K562 (cell line): ENCODE data around the gene CTSZ. TPM values are rescaled to one million over a fixed set of nuclear protein-coding genes. Genes with fewer than 3 reads are reported as not detected.

Experiments
- ATAC-seq: fragments of 200-7000 bp; cut with Tn5 transposase; 3 replicates; pipeline ENCODE4 v1.9.1; 2020; ENCODE audit warnings: moderate library complexity
- BruUV-seq: library from RNA; stranded (reverse); fragments of 400-500 nt; replicated peaks from 2 replicates; lab custom pipeline; 2021; lab: Mats Ljungman, UMichigan
- CTCF ChIA-PET: fragments of 300-600 bp; formaldehyde crosslinking; extraction: SDS; loops from one replicate; lab custom pipeline; 2021; ENCODE audit warnings: low intra/inter-chr PET ratio; lab: Yijun Ruan, JAX
- POLR2A ChIA-PET: fragments of 300-600, 350-650 bp; sonication (Branson Sonifier 250); formaldehyde crosslinking; extraction: SDS; loops from one replicate; lab custom pipeline; 2021; ENCODE audit warnings: antibody characterized with exemption, inconsistent platforms; lab: Yijun Ruan, JAX
- DNase-seq, 4 experiments: peaks; one replicate each; pipeline versions ENCODE4 v3.0.0 to v3.0.0-alpha.2; 2011 to 2018; ENCODE audit warnings: low spot score in 3 of 4, mixed read lengths in 3 of 4; ENCODE audit errors: extremely low read depth in 1 of 4
- FAIRE-seq: peaks from 2 replicates; lab custom pipeline; 2011; peaks lifted over from hg19 to GRCh38; lab: Jason Lieb, UNC
- H2AFZ ChIP-seq: 2 replicates; pipeline ENCODE4 v1.6.0; 2011; ENCODE audit warnings: low read depth, low read length, control low read depth, inconsistent platforms
- H3K27ac ChIP-seq: fragments of 200-600 bp; 3 replicates; pipeline ENCODE4 v1.8.0; 2011; ENCODE audit warnings: low read depth, mild to moderate bottlenecking, control low read depth, inconsistent platforms, low read length, moderate library complexity, mixed read lengths; ENCODE audit errors: extremely low read depth
- H3K27me3 ChIP-seq, 2 experiments: fragments of 300-600 bp in 1 of 2; 2 replicates in 1 of 2; 3 replicates in 1 of 2; pipeline versions ENCODE4 v1.6.0 to v1.8.0; 2011; ENCODE audit warnings: inconsistent platforms in 2 of 2, low read length in 2 of 2, mild to moderate bottlenecking in 1 of 2, mixed read lengths in 1 of 2, moderate library complexity in 1 of 2; ENCODE audit not compliant: control insufficient read depth in 2 of 2, insufficient read depth in 2 of 2
- H3K36me3 ChIP-seq: fragments of 300-600 bp; 3 replicates; pipeline ENCODE4 v1.8.0; 2011; ENCODE audit warnings: mild to moderate bottlenecking, low read length, inconsistent platforms; ENCODE audit not compliant: control insufficient read depth, insufficient read depth
- H3K4me1 ChIP-seq, 2 experiments: fragments of 200-600 bp in 1 of 2; replicated peaks in 1 of 2; 2 replicates in 1 of 2; 3 replicates in 1 of 2; pipeline versions ENCODE4 v1.5.1 to v1.8.0; 2011; ENCODE audit warnings: inconsistent platforms in 2 of 2, low read length in 2 of 2, mild to moderate bottlenecking in 1 of 2, mixed read lengths in 1 of 2, moderate library complexity in 1 of 2; ENCODE audit not compliant: control insufficient read depth in 2 of 2, insufficient read depth in 2 of 2
- H3K4me2 ChIP-seq: 2 replicates; pipeline ENCODE4 v1.6.1; 2011; ENCODE audit warnings: low read length, control low read depth, inconsistent platforms, mixed read lengths; ENCODE audit not compliant: insufficient read depth
- H3K4me3 ChIP-seq: fragments of 200-600 bp; sonication (generic), shearing (Covaris generic); 2 replicates; pipeline ENCODE4 v1.5.1; 2016; ENCODE audit warnings: control low read depth, inconsistent platforms
- H3K79me2 ChIP-seq: fragments of 200-600 bp; 3 replicates; pipeline ENCODE4 v1.8.0; 2011; ENCODE audit warnings: low read length, inconsistent platforms; ENCODE audit not compliant: control insufficient read depth, insufficient read depth
- H3K9ac ChIP-seq, 2 experiments: 2 replicates each; pipeline versions ENCODE4 v1.6.0 to v1.6.1; 2011; ENCODE audit warnings: low read depth in 2 of 2, low read length in 2 of 2, control low read depth in 1 of 2, inconsistent platforms in 1 of 2, mild to moderate bottlenecking in 1 of 2, mixed read lengths in 1 of 2; ENCODE audit not compliant: insufficient read depth in 1 of 2
- H3K9me1 ChIP-seq: one replicate; pipeline ENCODE4 v1.6.0; 2011; ENCODE audit warnings: inconsistent platforms, mild to moderate bottlenecking, low read length, moderate library complexity; ENCODE audit not compliant: control insufficient read depth, insufficient read depth
- H3K9me3 ChIP-seq: replicated peaks from 2 replicates; pipeline ENCODE4 v1.5.1; 2011; ENCODE audit warnings: low read depth, low read length, inconsistent platforms; ENCODE audit not compliant: control insufficient read depth, insufficient read depth
- H4K20me1 ChIP-seq: replicated peaks from 2 replicates; pipeline ENCODE4 v1.6.1; 2011; ENCODE audit warnings: low read length, inconsistent platforms, mixed read lengths; ENCODE audit not compliant: control insufficient read depth, insufficient read depth
- GATA2 ChIP-seq: sonication (generic); formaldehyde crosslinking; IDR thresholded peaks from 2 replicates; pipeline ENCODE4 v1.4.0; 2020; ENCODE audit warnings: mild to moderate bottlenecking, missing genetic modification reagents
- NFIC ChIP-seq: fragments of 450-650 bp; IDR thresholded peaks from 2 replicates; pipeline ENCODE4 v1.6.1; 2017; ENCODE audit warnings: mild to moderate bottlenecking, inconsistent platforms
- TBP ChIP-seq: optimal IDR thresholded peaks from 2 replicates; pipeline ENCODE3; 2011; ENCODE audit warnings: low read depth, low read length, improper control_type of control experiment
- TCF7 ChIP-seq: sonication (generic); IDR thresholded peaks from 2 replicates; pipeline ENCODE4 v1.6.1; 2016; ENCODE audit warnings: antibody characterized with exemption, borderline replicate concordance
- ZNF75A ChIP-seq: fragments of 450-650 bp; formaldehyde crosslinking; IDR thresholded peaks from 2 replicates; pipeline ENCODE4 v1.4.0; 2020; ENCODE audit warnings: mild to moderate bottlenecking
- WGBS: fragments of 100-300 bp; shearing (Covaris generic); methylation state at CpG from one replicate; pipeline ENCODE4 v1.1.6; 2016; ENCODE audit warnings: low coverage, mixed read lengths; ENCODE audit not compliant: insufficient coverage; ENCODE audit errors: missing lambda C conversion rate; 5-methylcytosine and 5-hydroxymethylcytosine counted together
- in situ Hi-C: fragments of 300-500 bp; cut with MboI; formaldehyde crosslinking; loops from 4 replicates; pipeline ENCODE4 v1.15.0; 2018; ENCODE audit warnings: inconsistent platforms, mixed read lengths
- intact Hi-C: fragments of 100-400 bp; cut with micrococcal nuclease; formaldehyde crosslinking; loops from 2 replicates; pipeline ENCODE4 v1.14.2; 2022
- polyA plus RNA-seq, 8 experiments: library from polyadenylated mRNA; depleted of rRNA in 4 of 8; stranded (reverse) in 5 of 8; unstranded in 3 of 8; fragments of >200 nt; fragmentation: Nextera tagmentation in 2 of 8; fragmentation: Illumina TruSeq in 1 of 8; extraction: Ambion mirVana in 2 of 8; extraction: Trizol in 1 of 8; gene quantifications; 2 replicates each; pipeline versions ENCODE4 v1.2.1 to v1.2.3, GENCODE V29; 2011 to 2014; ENCODE audit warnings: inconsistent platforms in 1 of 8, missing spikeins in 1 of 8
- total RNA-seq, 7 experiments: library from RNA; depleted of rRNA in 6 of 7; stranded (reverse); fragments of >200 nt in 6 of 7; fragmentation: Illumina TruSeq in 2 of 7; extraction: Trizol in 2 of 7; gene quantifications; 2 replicates each; pipeline versions ENCODE4 v1.2.1 to v1.2.3, GENCODE V29; 2011 to 2021; ENCODE audit warnings: low replicate concordance in 1 of 7
- TF ChIP-seq, protein P1 (sequence below): IDR thresholded peaks from 2 replicates; pipeline ENCODE4 v1.6.1; 2012; ENCODE audit warnings: low read depth, low read length, improper control_type of control experiment, borderline replicate concordance
- TF ChIP-seq, protein P2 (sequence below): fragments of 450-650 bp; formaldehyde crosslinking; IDR thresholded peaks from 2 replicates; pipeline ENCODE4 v1.4.0; 2020; ENCODE audit warnings: mild to moderate bottlenecking, mixed read lengths
- TF ChIP-seq, protein P3 (sequence below): sonication (generic); formaldehyde crosslinking; IDR thresholded peaks from 2 replicates; pipeline ENCODE4 v1.8.0; 2023; ENCODE audit warnings: mild to moderate bottlenecking, missing genetic modification reagents
- TF ChIP-seq, protein P4 (sequence below): sonication (generic); formaldehyde crosslinking; IDR thresholded peaks from 2 replicates; pipeline ENCODE4 v1.9.0; 2022; ENCODE audit warnings: mild to moderate bottlenecking, missing genetic modification reagents
- TF ChIP-seq, protein P5 (sequence below): sonication (generic); formaldehyde crosslinking; IDR thresholded peaks from 2 replicates; pipeline ENCODE4 v1.8.0; 2023; ENCODE audit warnings: missing genetic modification reagents, mild to moderate bottlenecking, borderline replicate concordance

Gene CTSZ
- total and polyA plus RNA-seq, 9 of the 15 experiments (the other 6 are each of a cell fraction or from before 2014, with no cell fraction given): 1.6 to 143 (median 82.8) TPM

DNA sequence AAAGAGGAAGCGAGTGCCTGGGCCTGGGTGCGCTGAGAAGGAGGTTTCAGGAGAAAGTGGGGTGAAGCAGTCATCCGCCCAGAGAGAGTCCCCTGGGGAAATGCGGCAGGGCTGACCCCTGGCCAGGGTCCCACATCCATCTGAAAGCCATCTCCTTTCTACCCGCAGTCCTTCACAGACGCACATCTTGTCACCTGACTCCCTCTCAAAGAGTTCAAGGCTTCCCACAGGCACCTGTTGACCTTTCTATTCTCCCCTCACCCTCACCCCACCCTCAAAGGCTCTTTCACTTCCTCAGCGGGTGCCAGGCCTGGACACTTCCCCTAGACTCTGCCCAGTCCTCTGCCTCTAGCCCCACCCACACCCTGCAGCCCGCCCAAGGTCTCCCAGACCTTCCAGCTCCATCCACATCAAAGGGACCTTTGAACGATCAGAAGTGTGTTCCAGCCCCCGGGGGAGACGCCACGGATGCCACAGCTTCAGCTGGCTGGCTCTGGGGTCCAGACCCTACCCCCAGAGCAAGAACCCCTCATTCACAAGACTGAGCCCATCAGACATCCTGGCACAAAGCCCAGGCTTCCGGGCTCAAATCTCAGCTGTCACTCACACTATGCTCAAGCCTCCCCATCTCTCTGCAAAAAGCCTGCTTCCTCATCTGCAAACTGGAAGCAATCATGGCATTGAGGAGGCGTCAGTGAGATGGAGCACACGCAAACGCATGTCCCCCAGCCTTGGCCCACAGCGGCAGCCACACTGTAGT lies 2.1 kb downstream of the CTSZ start:
- POLR2A ChIA-PET: interaction anchor here (1.1 kb wide), 2 partner anchors 16 to 21 kb away, joined by 3 read pairs; no protein-coding TSS in a partner anchor
- Histone ChIP-seq H2AFZ (no peak overlapping the region), H3K9me3 (no peaks in the 10 kb centered on the region), H3K36me3 (peaks cover 52% of the 10 kb centered on the region; the same call in 2 of the 3 replicates), H4K20me1 (peaks cover 2% of the 10 kb centered on the region), H3K27ac (no peak overlapping the region; the same call in 2 of the 3 replicates), H3K4me2 (peak overlapping the region; percentile 87), H3K79me2 (peaks cover 41% of the 10 kb centered on the region), H3K9me1 (peaks cover 6% of the 10 kb centered on the region), H3K4me1 (peaks cover 31 to 81% of the 10 kb centered on the region in 2 experiments), H3K9ac (peak overlapping the region; percentile 91 to 99; a peak in 3 of 4 replicates), H3K4me3 (peak overlapping the region; percentile 66; the same call in 1 of the 2 replicates), H3K27me3 (no peaks in the 10 kb centered on the region)
- FAIRE-seq (no peak), ATAC-seq (no peak), DNase-seq (no peak)
- BruUV-seq: no TSS peak
- intact Hi-C loops (no loop called here), in situ Hi-C loops (no loop called here)
- CTCF ChIA-PET: no interaction called here
- 72% methylated on average over 16 of the region's 17 CpGs for WGBS
- TF ChIP-seq TBP: no peak
- TF ChIP-seq ZNF75A: no peak
- TF ChIP-seq NFIC: peak; percentile 73
- TF ChIP-seq, protein P1, sequence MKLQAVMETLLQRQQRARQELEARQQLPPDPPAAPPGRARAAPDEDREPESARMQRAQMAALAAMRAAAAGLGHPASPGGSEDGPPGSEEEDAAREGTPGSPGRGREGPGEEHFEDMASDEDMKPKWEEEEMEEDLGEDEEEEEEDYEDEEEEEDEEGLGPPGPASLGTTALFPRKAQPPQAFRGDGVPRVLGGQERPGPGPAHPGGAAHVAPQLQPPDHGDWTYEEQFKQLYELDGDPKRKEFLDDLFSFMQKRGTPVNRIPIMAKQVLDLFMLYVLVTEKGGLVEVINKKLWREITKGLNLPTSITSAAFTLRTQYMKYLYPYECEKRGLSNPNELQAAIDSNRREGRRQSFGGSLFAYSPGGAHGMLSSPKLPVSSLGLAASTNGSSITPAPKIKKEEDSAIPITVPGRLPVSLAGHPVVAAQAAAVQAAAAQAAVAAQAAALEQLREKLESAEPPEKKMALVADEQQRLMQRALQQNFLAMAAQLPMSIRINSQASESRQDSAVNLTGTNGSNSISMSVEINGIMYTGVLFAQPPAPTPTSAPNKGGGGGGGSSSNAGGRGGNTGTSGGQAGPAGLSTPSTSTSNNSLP: no peak
- TF ChIP-seq, protein P2, sequence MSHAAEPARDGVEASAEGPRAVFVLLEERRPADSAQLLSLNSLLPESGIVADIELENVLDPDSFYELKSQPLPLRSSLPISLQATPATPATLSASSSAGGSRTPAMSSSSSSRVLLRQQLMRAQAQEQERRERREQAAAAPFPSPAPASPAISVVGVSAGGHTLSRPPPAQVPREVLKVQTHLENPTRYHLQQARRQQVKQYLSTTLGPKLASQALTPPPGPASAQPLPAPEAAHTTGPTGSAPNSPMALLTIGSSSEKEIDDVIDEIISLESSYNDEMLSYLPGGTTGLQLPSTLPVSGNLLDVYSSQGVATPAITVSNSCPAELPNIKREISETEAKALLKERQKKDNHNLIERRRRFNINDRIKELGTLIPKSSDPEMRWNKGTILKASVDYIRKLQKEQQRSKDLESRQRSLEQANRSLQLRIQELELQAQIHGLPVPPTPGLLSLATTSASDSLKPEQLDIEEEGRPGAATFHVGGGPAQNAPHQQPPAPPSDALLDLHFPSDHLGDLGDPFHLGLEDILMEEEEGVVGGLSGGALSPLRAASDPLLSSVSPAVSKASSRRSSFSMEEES (CRISPR knock-in tag): no peak
- TF ChIP-seq TCF7: no peak
- TF ChIP-seq, protein P3, sequence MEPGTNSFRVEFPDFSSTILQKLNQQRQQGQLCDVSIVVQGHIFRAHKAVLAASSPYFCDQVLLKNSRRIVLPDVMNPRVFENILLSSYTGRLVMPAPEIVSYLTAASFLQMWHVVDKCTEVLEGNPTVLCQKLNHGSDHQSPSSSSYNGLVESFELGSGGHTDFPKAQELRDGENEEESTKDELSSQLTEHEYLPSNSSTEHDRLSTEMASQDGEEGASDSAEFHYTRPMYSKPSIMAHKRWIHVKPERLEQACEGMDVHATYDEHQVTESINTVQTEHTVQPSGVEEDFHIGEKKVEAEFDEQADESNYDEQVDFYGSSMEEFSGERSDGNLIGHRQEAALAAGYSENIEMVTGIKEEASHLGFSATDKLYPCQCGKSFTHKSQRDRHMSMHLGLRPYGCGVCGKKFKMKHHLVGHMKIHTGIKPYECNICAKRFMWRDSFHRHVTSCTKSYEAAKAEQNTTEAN (CRISPR knock-in tag): no peak
- TF ChIP-seq, protein P4, sequence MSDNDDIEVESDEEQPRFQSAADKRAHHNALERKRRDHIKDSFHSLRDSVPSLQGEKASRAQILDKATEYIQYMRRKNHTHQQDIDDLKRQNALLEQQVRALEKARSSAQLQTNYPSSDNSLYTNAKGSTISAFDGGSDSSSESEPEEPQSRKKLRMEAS: peak; percentile 21; the same call in 1 of the 2 replicates
- TF ChIP-seq GATA2: no peak
- TF ChIP-seq, protein P5, sequence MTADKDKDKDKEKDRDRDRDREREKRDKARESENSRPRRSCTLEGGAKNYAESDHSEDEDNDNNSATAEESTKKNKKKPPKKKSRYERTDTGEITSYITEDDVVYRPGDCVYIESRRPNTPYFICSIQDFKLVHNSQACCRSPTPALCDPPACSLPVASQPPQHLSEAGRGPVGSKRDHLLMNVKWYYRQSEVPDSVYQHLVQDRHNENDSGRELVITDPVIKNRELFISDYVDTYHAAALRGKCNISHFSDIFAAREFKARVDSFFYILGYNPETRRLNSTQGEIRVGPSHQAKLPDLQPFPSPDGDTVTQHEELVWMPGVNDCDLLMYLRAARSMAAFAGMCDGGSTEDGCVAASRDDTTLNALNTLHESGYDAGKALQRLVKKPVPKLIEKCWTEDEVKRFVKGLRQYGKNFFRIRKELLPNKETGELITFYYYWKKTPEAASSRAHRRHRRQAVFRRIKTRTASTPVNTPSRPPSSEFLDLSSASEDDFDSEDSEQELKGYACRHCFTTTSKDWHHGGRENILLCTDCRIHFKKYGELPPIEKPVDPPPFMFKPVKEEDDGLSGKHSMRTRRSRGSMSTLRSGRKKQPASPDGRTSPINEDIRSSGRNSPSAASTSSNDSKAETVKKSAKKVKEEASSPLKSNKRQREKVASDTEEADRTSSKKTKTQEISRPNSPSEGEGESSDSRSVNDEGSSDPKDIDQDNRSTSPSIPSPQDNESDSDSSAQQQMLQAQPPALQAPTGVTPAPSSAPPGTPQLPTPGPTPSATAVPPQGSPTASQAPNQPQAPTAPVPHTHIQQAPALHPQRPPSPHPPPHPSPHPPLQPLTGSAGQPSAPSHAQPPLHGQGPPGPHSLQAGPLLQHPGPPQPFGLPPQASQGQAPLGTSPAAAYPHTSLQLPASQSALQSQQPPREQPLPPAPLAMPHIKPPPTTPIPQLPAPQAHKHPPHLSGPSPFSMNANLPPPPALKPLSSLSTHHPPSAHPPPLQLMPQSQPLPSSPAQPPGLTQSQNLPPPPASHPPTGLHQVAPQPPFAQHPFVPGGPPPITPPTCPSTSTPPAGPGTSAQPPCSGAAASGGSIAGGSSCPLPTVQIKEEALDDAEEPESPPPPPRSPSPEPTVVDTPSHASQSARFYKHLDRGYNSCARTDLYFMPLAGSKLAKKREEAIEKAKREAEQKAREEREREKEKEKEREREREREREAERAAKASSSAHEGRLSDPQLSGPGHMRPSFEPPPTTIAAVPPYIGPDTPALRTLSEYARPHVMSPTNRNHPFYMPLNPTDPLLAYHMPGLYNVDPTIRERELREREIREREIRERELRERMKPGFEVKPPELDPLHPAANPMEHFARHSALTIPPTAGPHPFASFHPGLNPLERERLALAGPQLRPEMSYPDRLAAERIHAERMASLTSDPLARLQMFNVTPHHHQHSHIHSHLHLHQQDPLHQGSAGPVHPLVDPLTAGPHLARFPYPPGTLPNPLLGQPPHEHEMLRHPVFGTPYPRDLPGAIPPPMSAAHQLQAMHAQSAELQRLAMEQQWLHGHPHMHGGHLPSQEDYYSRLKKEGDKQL (CRISPR knock-in tag): no peak
